ENCODE results near the gene NME4.

Gene NME4

DNA sequence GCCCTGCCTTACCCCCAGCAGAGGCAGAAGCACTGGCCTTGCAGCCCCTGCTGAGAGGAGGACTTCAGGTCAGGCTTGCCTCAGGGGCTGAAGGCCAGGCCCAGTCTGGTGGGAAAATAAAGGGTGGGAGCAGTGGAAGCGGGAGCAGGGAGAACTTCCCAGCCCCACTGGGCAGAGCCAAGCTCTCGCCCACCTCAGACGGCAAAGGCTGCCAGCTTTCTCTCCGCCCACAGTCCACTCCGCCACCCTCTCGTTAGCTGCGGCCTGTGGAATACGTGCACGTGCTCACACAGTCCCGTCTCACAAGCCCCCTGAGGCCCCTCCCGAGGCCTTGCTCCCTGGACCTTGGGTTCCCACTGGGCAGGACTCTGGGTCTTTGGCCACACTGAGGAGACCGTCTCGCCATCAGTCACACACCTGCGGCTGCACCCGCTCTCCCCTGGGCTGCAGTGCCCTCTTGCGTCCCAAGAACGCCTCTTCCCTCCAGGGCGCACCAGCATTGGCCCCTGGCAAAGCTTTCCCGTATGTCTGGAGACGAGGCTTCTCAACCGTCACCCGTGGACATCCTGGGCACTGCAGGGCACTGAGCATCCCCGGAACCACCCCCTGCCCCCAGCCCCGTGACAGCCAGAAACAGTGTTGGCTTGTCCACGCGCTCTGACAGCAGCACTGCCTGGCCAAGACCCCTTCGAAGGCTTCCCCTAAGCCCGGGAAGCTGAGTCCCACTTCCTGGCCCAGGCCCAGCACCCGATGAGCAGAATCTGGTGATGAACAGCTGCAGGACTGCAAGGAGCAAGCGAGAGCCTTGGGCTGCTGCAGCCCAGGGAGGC lies 34.9 kb upstream of the NME4 start:
- POLR2A ChIA-PET, result interaction anchor here (0.6 to 1.1 kb wide), 5 partner anchors 9 to 268 kb away, joined by 3 to 5 read pairs (median 3); partner anchors contain the start of gene AXIN1
- Histone ChIP-seq H3K4me1 (ENCODE audit: control insufficient read depth, insufficient read depth, low read length) (no peaks in the 10 kb centered on the region; the same call in 1 of the 2 replicates), H3K27ac (ENCODE audit: extremely low read depth, low read depth, low read length) (no peak overlapping the region), H3K36me3 (ENCODE audit: control insufficient read depth in 2 of 2, insufficient read depth in 1 of 2, low read length in 2 of 2) (peaks cover 4 to 11% of the 10 kb centered on the region in 2 experiments; a peak in 2 of 3 replicates), H3K4me3 (ENCODE audit: low read depth, low read length) (no peak overlapping the region), H3K9me3 (ENCODE audit: control insufficient read depth, insufficient read depth, low read depth, low read length) (no peaks in the 10 kb centered on the region)
- CTCF ChIA-PET, result interaction anchor here (0.5 to 5.9 kb wide), 30 partner anchors 9 to 300 kb away, joined by 3 to 70 read pairs (median 4); partner anchors contain the start of genes AXIN1, MRPL28 and RHBDF1
- TF ChIP-seq EGR2 (tag by site-specific recombination; IDR thresholded peaks at IDR 0.05; ENCODE audit: low read depth) (peak; percentile 63), ZNF155 (tag by site-specific recombination; IDR thresholded peaks at IDR 0.05) (no peak), ZNF211 (tag by site-specific recombination; IDR thresholded peaks at IDR 0.05; ENCODE audit: low read depth) (no peak), ZNF768 (tag by site-specific recombination; IDR thresholded peaks at IDR 0.05) (no peak), ZNF501 (tag by site-specific recombination; IDR thresholded peaks at IDR 0.05) (peak; percentile 34; the same call in 1 of the 2 replicates), KLF16 (tag by site-specific recombination; IDR thresholded peaks at IDR 0.05) (0 out of 2 replicates have a peak, but pooled peaks have one; percentile 48), ZNF600 (tag by site-specific recombination; IDR thresholded peaks at IDR 0.05) (no peak), ZBTB20 (tag by site-specific recombination; IDR thresholded peaks at IDR 0.05) (peak; percentile 78), ZNF404 (tag by site-specific recombination; IDR thresholded peaks at IDR 0.05) (no peak), ZNF785 (tag by site-specific recombination; IDR thresholded peaks at IDR 0.05) (no peak), ZNF777 (tag by site-specific recombination; IDR thresholded peaks at IDR 0.05; ENCODE audit: borderline replicate concordance) (peak; percentile 21; the same call in 1 of the 2 replicates), ZBTB6 (tag by site-specific recombination; IDR thresholded peaks at IDR 0.05) (no peak), ZNF416 (tag by site-specific recombination; IDR thresholded peaks at IDR 0.05) (no peak), SETDB1 (IDR thresholded peaks at IDR 0.05; ENCODE audit: insufficient read length, low read length) (no peak), PRDM4 (tag by site-specific recombination; IDR thresholded peaks at IDR 0.05) (no peak), HOXA7 (CRISPR knock-in tag; IDR thresholded peaks at IDR 0.05; ENCODE audit: borderline replicate concordance) (no peak), CTCF (tag by site-specific recombination; IDR thresholded peaks at IDR 0.05) (peak; percentile 95), REPIN1 (tag by site-specific recombination; IDR thresholded peaks at IDR 0.05; ENCODE audit: low read depth) (no peak), ZNF394 (tag by site-specific recombination; IDR thresholded peaks at IDR 0.05; ENCODE audit: borderline replicate concordance) (0 out of 2 replicates have a peak, but pooled peaks have one; percentile 41), ZNF19 (tag by site-specific recombination; IDR thresholded peaks at IDR 0.05; ENCODE audit: low read depth) (no peak), ZNF791 (tag by site-specific recombination; IDR thresholded peaks at IDR 0.05) (no peak), ZNF510 (tag by site-specific recombination; IDR thresholded peaks at IDR 0.05; ENCODE audit: insufficient replicate concordance) (no peak), ZNF664 (tag by site-specific recombination; IDR thresholded peaks at IDR 0.05) (no peak), ZNF596 (tag by site-specific recombination; IDR thresholded peaks at IDR 0.05) (no peak), ZFHX2 (tag by site-specific recombination; conservative IDR thresholded peaks at IDR 0.05) (peak; percentile 89), ZSCAN4 (tag by site-specific recombination; IDR thresholded peaks at IDR 0.05) (no peak)
- TF ChIP-seq, protein P1, sequence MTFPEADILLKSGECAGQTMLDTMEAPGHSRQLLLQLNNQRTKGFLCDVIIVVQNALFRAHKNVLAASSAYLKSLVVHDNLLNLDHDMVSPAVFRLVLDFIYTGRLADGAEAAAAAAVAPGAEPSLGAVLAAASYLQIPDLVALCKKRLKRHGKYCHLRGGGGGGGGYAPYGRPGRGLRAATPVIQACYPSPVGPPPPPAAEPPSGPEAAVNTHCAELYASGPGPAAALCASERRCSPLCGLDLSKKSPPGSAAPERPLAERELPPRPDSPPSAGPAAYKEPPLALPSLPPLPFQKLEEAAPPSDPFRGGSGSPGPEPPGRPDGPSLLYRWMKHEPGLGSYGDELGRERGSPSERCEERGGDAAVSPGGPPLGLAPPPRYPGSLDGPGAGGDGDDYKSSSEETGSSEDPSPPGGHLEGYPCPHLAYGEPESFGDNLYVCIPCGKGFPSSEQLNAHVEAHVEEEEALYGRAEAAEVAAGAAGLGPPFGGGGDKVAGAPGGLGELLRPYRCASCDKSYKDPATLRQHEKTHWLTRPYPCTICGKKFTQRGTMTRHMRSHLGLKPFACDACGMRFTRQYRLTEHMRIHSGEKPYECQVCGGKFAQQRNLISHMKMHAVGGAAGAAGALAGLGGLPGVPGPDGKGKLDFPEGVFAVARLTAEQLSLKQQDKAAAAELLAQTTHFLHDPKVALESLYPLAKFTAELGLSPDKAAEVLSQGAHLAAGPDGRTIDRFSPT (tag by site-specific recombination; IDR thresholded peaks at IDR 0.05), result 0 out of 2 replicates have a peak, but pooled peaks have one; percentile 20
